GM12801 (cell line): ENCODE measurements around the gene GPLD1.

Source experiments
- TF ChIP-seq, protein P1 (sequence below): IDR thresholded peaks from one replicate; pipeline ENCODE4 v1.5.1; 2011; ENCODE audit warnings: control low read depth; ENCODE audit not compliant: insufficient read length; ENCODE audit errors: extremely low read depth

GPLD1 gene

DNA sequence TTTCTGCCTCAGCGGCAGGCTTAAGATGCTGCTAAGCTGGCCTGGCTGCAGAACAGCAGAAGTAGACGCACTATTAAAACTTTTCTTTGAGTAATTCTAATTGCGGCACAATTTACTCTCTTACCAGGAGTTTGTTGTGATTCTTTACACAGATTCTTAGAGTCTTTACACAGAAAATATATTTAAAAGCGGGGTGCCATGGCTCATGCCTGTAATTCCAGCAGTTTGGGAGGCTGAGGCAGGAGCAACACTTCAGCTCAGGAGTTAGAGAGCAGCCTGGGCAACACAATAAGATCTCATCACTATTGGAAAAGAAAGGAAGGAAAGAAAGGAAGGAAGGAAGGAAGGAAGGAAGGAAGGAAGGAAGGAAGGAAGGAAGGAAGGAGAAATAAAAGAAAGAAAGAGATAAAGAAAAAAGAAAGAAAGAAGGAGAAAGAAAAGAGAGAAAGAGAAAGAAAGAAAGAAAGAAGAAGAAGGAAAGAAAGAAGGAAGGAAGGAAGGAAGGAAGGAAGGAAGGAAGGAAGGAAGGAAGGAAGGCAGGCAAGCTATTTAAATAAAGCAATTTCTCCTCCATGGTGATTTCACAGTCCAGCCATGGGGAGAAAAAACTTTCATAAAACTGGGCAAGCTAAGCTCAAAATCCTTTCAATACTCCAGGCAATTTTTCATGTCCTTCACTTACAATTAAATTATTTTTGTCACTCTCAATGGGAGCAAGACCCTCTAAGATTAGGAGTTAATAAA is 107.7 kb downstream of the GPLD1 start:
- TF ChIP-seq, protein P1, sequence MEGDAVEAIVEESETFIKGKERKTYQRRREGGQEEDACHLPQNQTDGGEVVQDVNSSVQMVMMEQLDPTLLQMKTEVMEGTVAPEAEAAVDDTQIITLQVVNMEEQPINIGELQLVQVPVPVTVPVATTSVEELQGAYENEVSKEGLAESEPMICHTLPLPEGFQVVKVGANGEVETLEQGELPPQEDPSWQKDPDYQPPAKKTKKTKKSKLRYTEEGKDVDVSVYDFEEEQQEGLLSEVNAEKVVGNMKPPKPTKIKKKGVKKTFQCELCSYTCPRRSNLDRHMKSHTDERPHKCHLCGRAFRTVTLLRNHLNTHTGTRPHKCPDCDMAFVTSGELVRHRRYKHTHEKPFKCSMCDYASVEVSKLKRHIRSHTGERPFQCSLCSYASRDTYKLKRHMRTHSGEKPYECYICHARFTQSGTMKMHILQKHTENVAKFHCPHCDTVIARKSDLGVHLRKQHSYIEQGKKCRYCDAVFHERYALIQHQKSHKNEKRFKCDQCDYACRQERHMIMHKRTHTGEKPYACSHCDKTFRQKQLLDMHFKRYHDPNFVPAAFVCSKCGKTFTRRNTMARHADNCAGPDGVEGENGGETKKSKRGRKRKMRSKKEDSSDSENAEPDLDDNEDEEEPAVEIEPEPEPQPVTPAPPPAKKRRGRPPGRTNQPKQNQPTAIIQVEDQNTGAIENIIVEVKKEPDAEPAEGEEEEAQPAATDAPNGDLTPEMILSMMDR: no peak

DNA sequence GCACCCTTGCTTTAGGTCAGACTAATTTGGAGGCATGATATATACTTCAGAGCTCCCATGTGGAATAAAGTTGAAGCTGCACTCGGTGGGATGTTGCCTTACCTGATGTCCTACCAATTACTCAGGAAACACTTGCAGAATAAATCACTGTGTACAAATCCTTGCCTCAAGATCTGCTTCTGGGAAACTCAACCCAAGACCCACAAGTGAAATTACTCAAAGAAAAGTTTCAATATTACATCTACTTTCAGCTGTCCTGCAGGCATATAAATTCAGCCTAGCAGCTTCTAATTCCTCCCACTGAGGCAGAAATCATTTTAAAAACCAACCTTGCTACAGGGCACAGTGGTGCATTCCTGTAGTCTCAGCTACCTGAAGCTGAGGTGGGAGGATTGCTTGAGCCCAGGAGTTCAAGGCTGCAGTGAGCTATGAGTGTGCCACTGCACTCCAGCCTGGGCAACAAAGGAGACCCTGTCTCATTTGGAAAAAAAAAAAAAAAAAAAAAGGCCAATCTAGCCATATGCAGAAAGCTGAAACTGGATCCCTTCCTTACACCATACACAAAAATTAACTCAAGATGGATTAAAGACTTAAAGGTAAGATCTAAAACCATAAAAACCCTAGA is 110.8 kb downstream of the GPLD1 start:
- TF ChIP-seq, protein P1: no peak
